Adrenal gland (tissue), 12 donors: ENCODE data around the gene SPDYE4. TPM values are rescaled to one million over a fixed set of nuclear protein-coding genes. Genes with fewer than 3 reads are reported as not detected.

ENCODE experiments used
- DNase-seq, 7 donors: peaks; one replicate each; pipeline ENCODE4 v3.0.0-alpha.2; 2019 to 2020
- H3K27ac ChIP-seq, 5 donors: fragments of 200-600 bp; sonication (generic) in 4 of 5; 1 replicate in 3 of 5; 2 replicates in 2 of 5; pipeline versions ENCODE4 v1.5.1 to v1.8.0; 2016 to 2020; ENCODE audit warnings: mild to moderate bottlenecking in 1 of 5
- H3K27me3 ChIP-seq: fragments of 200-600 bp; 2 replicates; pipeline ENCODE4 v1.8.0; 2021
- H3K36me3 ChIP-seq, 2 donors: fragments of 200-600 bp; replicated peaks in 1 of 2; 1 replicate in 1 of 2; 2 replicates in 1 of 2; pipeline versions ENCODE4 v1.5.1 to v1.8.0; 2018 to 2022
- H3K4me1 ChIP-seq, 2 donors: fragments of 200-600 bp; replicated peaks in 1 of 2; 1 replicate in 1 of 2; 2 replicates in 1 of 2; pipeline versions ENCODE4 v1.5.1 to v1.8.0; 2018 to 2021
- H3K4me3 ChIP-seq, 4 donors: fragments of 200-600 bp; sonication (generic) in 3 of 4; one replicate each; pipeline ENCODE4 v1.5.1; 2016 to 2018
- H3K9me3 ChIP-seq, 3 donors: fragments of 200-600 bp; sonication (generic) in 1 of 3; replicated peaks in 1 of 3; 1 replicate in 2 of 3; 2 replicates in 1 of 3; pipeline versions ENCODE4 v1.5.1 to v1.8.0; 2016 to 2021
- POLR2A ChIP-seq, 2 donors: fragments of 450-650 bp; IDR thresholded peaks; one replicate each; pipeline ENCODE4 v1.6.1; 2017; ENCODE audit warnings: antibody characterized with exemption in 2 of 2, mild to moderate bottlenecking in 2 of 2, moderate library complexity in 1 of 2
- WGBS, 4 donors: extraction: QIAGEN DNeasy Blood & Tissue Kit in 2 of 4; methylation state at CpG; one replicate each; pipeline versions ENCODE4 v1.1.5 to v1.1.7; 2013 to 2017; 5-methylcytosine and 5-hydroxymethylcytosine counted together
- intact Hi-C, 2 donors: fragments of 100-400 bp; cut with DNase I; formaldehyde crosslinking; loops; one replicate each; pipeline versions ENCODE4 v1.14.1 to v1.15.0; 2022 to 2023
- polyA plus RNA-seq, 3 donors: library from polyadenylated mRNA; stranded (reverse); fragments of 200-250 nt in 2 of 3; fragments of 350-450 nt in 1 of 3; fragmentation: Illumina TruSeq in 1 of 3; extraction: RNeasy Lipid Tissue Mini Kit (QIAGEN cat#74804) in 1 of 3; gene quantifications; one replicate each; pipeline ENCODE4 v1.2.3, GENCODE V29; 2013 to 2014
- total RNA-seq, 9 donors: library from RNA; depleted of rRNA in 4 of 9; stranded (reverse); fragments of >200 nt in 4 of 9; fragments of 120-200 nt in 1 of 9; fragmentation: NEBNext Ultra II Directional in 1 of 9; extraction: Animal tissue kit (Norgen Biotek cat#: 25700) in 1 of 9; gene quantifications; one replicate each; pipeline versions ENCODE4 v1.1.0 to v1.2.4, GENCODE V29; 2013 to 2023
- TF ChIP-seq, protein P1 (sequence below), 6 experiments: fragments of 450-650 bp in 4 of 6; fragments of 200-600 bp in 2 of 6; sonication (generic) in 1 of 6; IDR thresholded peaks; 1 replicate in 5 of 6; 2 replicates in 1 of 6; pipeline versions ENCODE4 v1.5.1 to v1.8.0; 2016 to 2021; ENCODE audit warnings: antibody characterized with exemption in 6 of 6, mild to moderate bottlenecking in 2 of 6, moderate library complexity in 1 of 6
- donor health status: healthy with polysubstance abuse.
- donor health status: Bipolar disorder and iron deficiency.
- donor health status: DM: yes; HTN: yes; CAD: no.
- donor health status: DM: no; HTN: no; CAD: no.
- donor health status: DM: no; HTN: no; CAD: no.
- donor health status: DM: yes; HTN: yes; CAD: no.

SPDYE4 gene
- total and polyA plus RNA-seq, 12 donors: not detected

DNA sequence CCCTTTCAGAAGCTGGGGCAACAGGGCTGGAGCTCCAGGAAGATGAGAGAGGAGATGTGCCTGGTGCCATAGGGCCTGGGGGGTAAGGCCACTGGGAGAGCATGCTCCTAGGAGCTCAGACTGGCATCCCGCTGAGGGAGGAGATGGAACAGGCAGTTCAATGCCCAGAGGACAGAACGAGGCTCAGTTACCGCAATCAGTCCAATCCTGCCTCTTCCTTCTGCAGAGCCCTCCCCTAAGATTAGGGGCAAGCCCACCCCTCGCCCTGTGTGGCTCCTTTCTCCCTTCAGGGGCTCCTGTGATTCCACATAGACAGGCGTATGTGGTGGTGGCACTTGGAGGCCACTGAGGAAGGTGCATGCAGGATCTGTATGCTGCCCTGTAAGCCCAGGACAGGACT, 16.1 kb downstream of the SPDYE4 start:
- H3K27me3 ChIP-seq: no peaks in the 10 kb centered on the region
- DNase-seq: no peak
- 81 to 90% (median 86%) methylated on average over 4 to 5 of the region's 5 CpGs for WGBS, 4 donors
- H3K36me3 ChIP-seq: no peaks in the 10 kb centered on the region
- no peak overlapping the region for H3K4me3 ChIP-seq
- TF ChIP-seq POLR2A (IDR thresholded peaks at IDR 0.05): no peak
- H3K27ac ChIP-seq: no peak overlapping the region
- H3K4me1 ChIP-seq: peaks cover 0 to 4% of the 10 kb centered on the region in 2 donors
- intact Hi-C loops: loop anchor here (5.0 to 10.0 kb wide), 5 partner anchors 167 to 357 kb away; partner anchors contain the start of gene RPL26 (in 1 of the 2)
- H3K9me3 ChIP-seq: no peaks in the 10 kb centered on the region

DNA sequence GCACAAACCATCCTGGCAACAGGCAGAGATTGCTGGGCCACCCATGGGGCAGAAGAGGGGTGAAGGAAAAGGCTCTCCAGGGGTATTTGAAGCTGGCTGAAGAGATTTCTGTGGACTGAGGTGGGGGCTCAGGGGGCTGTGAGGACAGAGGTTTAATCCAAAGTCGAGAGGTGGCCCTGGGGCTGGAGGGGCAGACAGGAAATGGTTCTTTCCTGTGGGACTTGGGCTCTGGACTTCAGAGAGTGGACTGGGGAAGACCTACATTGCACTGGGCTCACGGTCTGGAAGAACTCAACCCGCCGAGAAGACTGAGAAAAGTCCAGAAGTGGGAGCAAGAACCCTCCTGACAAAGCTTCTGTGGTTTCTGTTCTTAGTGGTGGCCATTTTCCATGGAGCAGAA, 16.6 kb downstream of the SPDYE4 start:
- Histone ChIP-seq H3K9me3 (no peaks in the 10 kb centered on the region), H3K36me3 (no peaks in the 10 kb centered on the region), H3K27ac (no peak overlapping the region), H3K27me3 (no peaks in the 10 kb centered on the region), H3K4me1 (peaks cover 0 to 4% of the 10 kb centered on the region in 2 donors), H3K4me3 (no peak overlapping the region)
- intact Hi-C loops: loop anchor here (5.0 to 10.0 kb wide), 5 partner anchors 167 to 357 kb away; partner anchors contain the start of gene RPL26 (in 1 of the 2)
- no peak for DNase-seq
- TF ChIP-seq, protein P1, sequence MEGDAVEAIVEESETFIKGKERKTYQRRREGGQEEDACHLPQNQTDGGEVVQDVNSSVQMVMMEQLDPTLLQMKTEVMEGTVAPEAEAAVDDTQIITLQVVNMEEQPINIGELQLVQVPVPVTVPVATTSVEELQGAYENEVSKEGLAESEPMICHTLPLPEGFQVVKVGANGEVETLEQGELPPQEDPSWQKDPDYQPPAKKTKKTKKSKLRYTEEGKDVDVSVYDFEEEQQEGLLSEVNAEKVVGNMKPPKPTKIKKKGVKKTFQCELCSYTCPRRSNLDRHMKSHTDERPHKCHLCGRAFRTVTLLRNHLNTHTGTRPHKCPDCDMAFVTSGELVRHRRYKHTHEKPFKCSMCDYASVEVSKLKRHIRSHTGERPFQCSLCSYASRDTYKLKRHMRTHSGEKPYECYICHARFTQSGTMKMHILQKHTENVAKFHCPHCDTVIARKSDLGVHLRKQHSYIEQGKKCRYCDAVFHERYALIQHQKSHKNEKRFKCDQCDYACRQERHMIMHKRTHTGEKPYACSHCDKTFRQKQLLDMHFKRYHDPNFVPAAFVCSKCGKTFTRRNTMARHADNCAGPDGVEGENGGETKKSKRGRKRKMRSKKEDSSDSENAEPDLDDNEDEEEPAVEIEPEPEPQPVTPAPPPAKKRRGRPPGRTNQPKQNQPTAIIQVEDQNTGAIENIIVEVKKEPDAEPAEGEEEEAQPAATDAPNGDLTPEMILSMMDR (IDR thresholded peaks at IDR 0.05): no peak
- TF ChIP-seq POLR2A (IDR thresholded peaks at IDR 0.05): no peak
- whole genome bisulfite sequencing, 4 donors: 63 to 89% (median 67%) methylated on average over 4 of the region's 4 CpGs

DNA sequence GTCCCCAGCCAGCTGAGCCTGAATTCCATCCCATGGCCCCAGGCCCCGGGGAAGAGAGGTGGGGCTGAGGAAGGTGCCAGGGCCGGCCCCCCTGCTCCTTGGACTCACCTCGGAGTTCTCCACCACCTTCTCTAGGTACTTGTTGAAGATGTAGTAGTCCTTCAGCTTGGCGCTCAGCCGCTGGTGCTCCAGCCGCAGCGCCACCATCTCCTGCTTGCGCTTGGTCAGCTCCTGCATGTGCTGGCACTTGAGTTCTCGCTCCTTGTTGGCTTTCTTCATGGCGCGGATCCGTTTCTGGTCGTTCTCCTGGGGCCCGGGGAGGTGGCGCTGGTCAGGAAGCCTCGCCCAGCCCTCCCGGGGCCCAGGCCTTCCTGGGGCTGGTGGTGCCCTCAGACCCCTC, 17.0 kb downstream of the SPDYE4 start:
- WGBS, 4 donors: 91 to 92% (median 91%) methylated on average over 8 to 17 of the region's 17 CpGs
- intact Hi-C loops: loop anchor here (5.0 to 10.0 kb wide), 5 partner anchors 167 to 357 kb away; partner anchors contain the start of gene RPL26 (in 1 of the 2)

DNA sequence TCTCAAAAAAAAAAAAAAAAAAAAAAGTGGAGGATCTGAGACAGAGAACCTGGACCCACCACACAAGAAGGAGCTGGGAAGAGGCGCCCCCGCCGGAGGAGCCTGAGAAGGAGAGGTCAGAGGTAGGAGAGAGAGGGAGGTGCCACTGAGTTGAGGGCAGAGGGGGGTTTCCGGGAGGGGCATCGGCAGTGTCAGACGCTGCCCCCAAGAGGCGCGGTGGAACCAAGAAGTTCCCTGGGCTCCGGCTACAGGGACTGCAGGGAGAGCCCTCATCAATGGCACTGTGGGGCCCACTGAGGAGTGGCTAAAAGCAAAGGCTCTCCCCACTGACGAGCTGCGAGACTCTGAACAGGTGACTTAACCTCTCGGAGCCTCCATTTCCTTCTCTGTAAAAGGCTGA, 17.9 kb downstream of the SPDYE4 start:
- Histone ChIP-seq H3K4me3 (no peak overlapping the region), H3K27ac (no peak overlapping the region), H3K4me1 (no peaks in the 10 kb centered on the region), H3K9me3 (no peaks in the 10 kb centered on the region), H3K27me3 (no peaks in the 10 kb centered on the region), H3K36me3 (no peaks in the 10 kb centered on the region)
- no peak for DNase-seq
- WGBS, 4 donors: 38 to 50% (median 47%) methylated on average over 9 to 12 of the region's 12 CpGs
- intact Hi-C loops: loop anchor here (5.0 to 10.0 kb wide), 5 partner anchors 166 to 356 kb away; partner anchors contain the start of gene RPL26 (in 1 of the 2)
- TF ChIP-seq, protein P1 (IDR thresholded peaks at IDR 0.05): no peak
- TF ChIP-seq POLR2A (IDR thresholded peaks at IDR 0.05): no peak

More for the DNA sequence above, 17.0 kb downstream of the SPDYE4 start:
- no peaks in the 10 kb centered on the region for H3K9me3 ChIP-seq
- H3K4me1 ChIP-seq: peaks cover 0 to 4% of the 10 kb centered on the region in 2 donors
- no peak for DNase-seq
- no peak overlapping the region for H3K4me3 ChIP-seq
- H3K36me3 ChIP-seq: no peaks in the 10 kb centered on the region
- TF ChIP-seq POLR2A (IDR thresholded peaks at IDR 0.05): no peak
- TF ChIP-seq, protein P1 (IDR thresholded peaks at IDR 0.05): no peak
- H3K27me3 ChIP-seq: no peaks in the 10 kb centered on the region
- H3K27ac ChIP-seq: no peak overlapping the region

DNA sequence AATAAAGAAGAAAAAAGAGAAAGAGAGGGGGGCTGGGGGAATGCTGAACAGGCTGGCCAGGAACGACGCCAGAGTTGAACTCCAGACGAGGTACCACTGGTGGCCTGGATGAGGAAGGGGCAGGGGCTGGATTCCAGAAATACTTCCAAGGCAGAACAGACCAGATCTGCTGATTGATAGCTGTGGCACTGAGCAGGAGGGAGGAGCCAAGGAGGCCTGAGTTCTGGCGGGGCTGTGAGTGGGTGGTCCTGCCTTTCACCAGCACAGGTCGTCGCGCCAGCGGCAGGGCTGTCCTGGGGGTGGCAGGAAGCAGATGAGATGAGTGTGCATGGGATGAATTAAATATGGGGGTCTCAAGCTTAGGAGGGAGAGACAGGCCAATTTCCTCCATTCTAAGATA, 19.2 kb downstream of the SPDYE4 start:
- DNase-seq: no peak
- H3K9me3 ChIP-seq: no peaks in the 10 kb centered on the region
- WGBS, 4 donors: 40 to 60% (median 49%) methylated on average over 8 of the region's 8 CpGs
- H3K27me3 ChIP-seq: no peaks in the 10 kb centered on the region
- intact Hi-C loops: no loop called here
- TF ChIP-seq, protein P1 (IDR thresholded peaks at IDR 0.05): no peak
- TF ChIP-seq POLR2A (IDR thresholded peaks at IDR 0.05): no peak
- no peaks in the 10 kb centered on the region for H3K4me1 ChIP-seq
- no peak overlapping the region for H3K27ac ChIP-seq
- H3K36me3 ChIP-seq: no peaks in the 10 kb centered on the region
- no peak overlapping the region for H3K4me3 ChIP-seq
